ENCODE results near the gene KIF1A.

The KIF1A gene

DNA sequence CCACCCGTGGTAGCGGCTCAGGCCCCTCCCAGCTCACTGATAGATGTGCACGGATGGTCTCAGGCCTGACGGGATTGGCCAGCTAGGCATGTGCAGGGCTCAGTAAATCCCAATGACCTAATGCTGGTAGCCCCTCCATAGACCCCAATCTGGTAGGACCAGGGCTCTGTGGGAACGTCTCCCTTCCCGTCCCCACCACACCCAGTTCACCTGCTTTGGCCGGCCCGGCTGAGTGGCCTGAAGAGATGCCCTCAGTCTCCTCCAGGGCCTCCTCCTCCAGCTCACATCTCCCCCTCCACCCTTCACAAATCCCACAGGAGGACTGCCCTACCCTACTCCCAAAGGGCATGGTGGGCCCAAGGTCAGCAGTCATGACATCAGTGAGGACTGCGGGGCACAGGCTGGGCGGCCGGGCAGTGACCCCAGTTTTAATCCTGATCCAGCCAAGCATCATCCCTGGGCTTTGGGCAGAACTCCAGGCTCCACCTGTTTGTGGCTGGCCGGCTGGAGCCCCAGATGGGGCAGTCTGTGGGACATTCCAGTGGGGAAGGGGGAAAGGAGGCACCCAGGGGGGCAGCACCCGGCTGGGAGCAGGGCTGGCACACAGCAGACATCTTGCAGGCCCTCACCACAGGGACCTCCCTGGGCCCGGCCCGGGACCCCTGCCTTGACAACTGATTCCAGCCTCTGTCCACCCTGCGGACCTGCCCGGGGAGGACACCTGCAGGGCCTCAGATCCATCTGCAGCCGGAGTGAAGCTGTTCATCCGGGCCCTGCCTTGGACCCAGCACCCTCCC is 2.3 kb downstream of the KIF1A start:
- DNase-seq: no peak

DNA sequence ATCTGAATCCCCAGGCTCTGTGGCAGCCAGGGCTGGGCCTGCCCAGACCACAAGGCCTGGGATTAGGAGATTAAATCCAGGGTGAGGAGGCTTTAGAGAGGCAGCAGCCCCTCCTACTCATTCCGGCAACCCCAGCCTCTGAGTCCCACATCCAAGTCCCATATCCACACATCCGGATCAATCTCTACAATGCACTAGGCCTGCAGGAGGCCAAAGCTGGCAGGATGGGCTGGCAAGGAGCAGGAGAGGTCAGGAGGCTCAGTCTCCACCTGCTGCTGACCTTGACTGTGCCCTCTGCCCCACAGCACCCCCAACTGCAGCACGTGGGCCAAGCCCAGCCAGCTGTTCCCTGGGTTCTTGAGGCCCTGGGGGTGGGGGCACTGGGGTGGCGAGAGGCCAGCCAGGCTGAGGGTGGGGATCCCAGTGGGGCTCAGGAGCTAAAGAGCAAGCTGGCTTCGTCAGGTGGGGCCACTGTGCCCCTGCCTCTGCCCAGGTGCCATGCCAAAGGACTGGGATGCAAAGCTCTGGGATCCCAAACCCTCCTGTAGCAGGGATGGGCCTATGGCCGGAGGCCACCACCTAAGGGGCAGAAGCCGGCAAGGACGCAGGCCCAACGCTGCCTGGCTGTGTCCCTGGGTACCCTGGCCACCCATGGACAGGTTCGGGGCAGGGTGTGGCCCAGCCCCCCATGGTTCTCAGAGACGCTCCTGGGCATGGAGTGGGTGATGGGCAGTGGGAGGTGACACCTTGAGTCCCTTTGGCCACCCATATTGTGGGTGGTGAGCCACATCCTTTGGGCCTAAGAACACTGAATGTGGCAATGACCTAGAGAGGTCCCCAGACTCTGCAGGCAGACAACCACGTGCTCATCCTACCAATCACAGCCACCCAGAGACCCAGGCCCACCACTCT is 3.2 kb downstream of the KIF1A start:
- no peak for DNase-seq

GRCh38 chr2:240815761-240816583 is 4.0 kb downstream of the KIF1A start:
- DNase-seq: no peak

GRCh38 chr2:240814946-240815760 is 4.9 kb downstream of the KIF1A start:
- no peak for DNase-seq

GRCh38 chr2:240814280-240814679 is 5.7 kb downstream of the KIF1A start:
- DNase-seq: no peak

DNA sequence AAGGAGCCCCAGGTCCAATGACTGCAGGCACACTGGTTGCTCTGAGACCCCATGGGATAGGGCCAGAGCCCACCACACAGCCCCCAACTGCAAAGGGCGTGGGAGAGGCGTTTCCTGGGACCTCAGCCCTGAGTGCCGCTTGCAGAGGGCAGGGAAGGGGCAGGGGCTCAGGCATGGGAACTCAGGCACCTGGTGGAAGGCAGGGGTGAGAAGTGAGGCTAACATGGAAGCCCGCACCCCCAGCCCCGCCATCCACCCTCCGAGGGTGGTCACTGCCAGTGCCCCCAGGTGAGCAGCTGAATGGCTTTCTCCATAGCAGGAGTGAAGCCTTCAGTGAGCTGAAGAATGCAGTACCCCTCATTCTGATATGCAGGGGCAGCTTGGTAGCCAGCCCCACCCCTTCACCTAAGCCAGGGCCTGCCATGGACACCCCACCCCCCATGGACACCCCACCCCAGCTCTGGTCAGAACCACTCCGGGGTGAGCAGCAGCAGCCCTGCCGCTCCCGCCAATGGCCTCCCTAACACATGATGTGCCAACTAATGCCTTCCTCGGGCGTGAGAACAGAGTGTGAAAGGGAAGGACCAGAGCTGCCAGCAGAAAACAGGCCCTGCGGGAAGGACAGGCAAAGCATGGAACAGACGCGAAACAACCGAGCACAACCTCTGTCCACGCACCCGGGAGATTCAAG is 6.6 kb downstream of the KIF1A start:
- no peak for DNase-seq

- no peak for DNase-seq
Observed at GRCh38 chr2:240812721-240813120, 7.3 kb downstream of the KIF1A start.

DNA sequence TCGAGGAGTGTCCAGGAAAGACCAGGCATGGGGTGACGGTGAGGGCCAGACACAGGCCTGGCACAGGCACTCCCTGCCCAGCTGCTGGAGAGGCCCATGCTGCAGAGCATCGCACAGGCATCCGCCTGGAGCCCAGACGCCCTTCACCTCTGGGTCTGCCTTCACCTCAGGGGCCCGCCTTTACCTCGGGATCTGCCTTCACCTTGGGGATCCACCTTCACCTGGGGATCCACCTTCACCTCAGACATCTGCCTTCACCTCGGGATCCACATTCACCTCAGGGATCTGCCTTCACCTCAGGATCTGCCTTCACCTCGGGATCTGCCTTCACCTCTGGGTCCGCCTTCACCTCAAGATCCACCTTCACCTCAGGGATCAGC is 7.7 kb downstream of the KIF1A start:
- no peak for DNase-seq

- no peak for DNase-seq
Observed at GRCh38 chr2:240811346-240812300, 8.4 kb downstream of the KIF1A start.

DNA sequence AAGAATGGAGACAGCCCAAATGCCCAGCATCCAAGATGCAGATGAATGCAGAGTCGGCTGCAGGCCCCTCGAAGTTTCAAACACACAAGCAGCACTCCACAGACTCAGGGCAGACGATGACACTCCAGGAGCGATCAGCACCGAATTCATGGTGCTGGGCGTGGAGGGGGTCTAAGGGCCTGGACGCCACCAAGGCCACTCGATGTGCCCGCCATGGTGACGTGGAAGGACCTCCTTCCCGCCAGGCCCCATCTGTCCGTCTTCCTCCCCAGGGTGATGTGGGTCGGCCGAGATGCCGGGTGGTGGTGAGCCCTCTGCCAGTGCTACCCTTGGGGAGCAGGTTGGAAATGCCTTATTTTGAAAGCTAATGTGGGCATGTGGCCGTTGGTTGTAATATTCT is 9.4 kb downstream of the KIF1A start:
- no peak for DNase-seq

GRCh38 chr2:240810199-240810598 is 9.8 kb downstream of the KIF1A start:
- DNase-seq: no peak

DNA sequence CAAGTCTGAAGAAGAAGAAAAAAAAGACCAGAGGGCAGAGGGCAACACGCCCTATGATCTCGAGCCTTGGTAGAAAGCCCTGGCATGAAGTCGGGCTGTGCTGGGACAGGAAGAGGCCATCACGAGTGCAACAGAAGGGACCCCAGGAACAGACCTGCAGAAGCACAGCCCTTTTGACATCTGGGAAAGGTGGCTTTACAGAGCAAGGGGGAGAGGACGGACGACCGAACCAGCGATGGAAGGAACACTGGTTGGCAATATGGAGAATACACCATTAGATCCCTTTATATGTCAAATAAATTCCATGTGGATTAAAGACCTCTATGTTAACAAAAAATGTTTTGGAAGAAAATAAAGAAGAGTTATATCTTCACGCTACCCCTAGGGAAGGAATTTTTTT is 10.7 kb downstream of the KIF1A start:
- no peak for DNase-seq

GRCh38 chr2:240806459-240806858 is 13.6 kb downstream of the KIF1A start:
- no peak for DNase-seq

GRCh38 chr2:240806006-240806405 is 14.0 kb downstream of the KIF1A start:
- no peak for DNase-seq

DNA sequence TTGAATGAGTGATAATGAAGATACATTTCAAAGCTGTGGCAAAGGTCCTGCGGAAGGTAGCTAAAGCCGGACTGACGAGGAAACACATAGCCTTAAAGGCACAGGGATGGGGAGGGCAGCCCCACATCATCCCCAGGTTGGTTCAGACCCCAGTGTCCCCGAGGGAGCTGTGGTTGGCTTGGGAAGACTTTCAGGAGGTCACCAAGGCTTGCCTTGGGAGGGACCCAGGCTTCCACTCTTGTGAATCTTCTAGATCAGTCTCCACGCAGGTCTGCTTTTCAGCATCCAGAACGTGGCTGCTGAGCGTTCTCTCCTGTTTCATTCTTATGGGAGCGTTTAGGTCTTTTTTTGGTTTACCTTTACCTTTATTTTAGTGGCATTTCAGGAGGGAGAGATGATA is 16.8 kb downstream of the KIF1A start:
- DNase-seq: no peak

DNA sequence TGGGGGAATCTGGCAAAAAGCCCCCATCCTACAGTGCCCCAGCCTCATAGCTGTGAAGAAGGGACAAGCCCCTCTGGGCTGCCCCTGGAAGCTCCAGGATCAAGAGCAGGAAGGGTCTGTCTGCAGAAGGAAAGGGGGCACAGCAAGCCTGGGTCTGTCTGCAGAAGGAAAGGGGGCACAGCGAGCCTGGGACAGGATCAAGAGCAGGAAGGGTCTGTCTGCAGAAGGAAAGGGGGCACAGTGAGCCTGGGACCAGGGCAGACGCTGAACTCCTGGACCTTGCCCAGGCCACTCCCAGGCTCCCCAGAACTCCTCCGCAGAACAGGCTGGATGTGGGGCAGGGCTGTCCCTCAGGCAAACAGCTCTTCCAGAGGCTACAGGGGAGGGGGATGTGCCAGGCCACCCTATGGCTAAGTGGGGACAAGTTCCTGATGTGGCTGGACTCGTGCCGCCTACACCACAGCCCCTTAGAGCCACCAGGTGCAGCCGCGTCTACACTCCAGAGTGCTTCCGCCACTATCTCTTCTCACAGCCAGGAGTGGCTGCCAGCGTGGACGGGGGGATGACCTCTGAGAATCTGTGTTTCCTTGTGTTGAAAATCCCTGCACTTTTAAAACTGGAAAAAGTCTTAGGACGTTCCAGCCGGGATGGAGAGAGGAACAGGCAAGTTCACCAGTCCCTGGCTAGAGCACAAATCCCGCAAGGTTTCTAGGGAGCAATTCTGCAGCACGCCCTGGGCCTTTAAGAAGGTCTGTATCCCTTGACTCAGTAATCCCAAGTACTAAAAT is 20.8 kb downstream of the KIF1A start:
- no peak for DNase-seq

- no peak for DNase-seq
Observed at GRCh38 chr2:240798327-240798905, 21.6 kb downstream of the KIF1A start.

- DNase-seq: no peak
Observed at GRCh38 chr2:240797914-240798313, 22.1 kb downstream of the KIF1A start.

GRCh38 chr2:240797500-240797895 is 22.5 kb downstream of the KIF1A start:
- DNase-seq: no peak

Data from CD4-positive, alpha-beta T cell treated with Interleukin-4 for 4 hours (primary cell).